Erythroblast (primary cell): ENCODE results near the gene SCG5.

ENCODE experiments used
- GATA1 ChIP-seq: IDR thresholded peaks from 2 replicates; pipeline ENCODE4 v1.6.1; 2011; ENCODE audit warnings: low read depth, mild to moderate bottlenecking, control low read depth, low read length, moderate library complexity
- POLR2A ChIP-seq: IDR thresholded peaks from 2 replicates; pipeline ENCODE4 v1.6.1; 2011; ENCODE audit warnings: mild to moderate bottlenecking, low read length

DNA sequence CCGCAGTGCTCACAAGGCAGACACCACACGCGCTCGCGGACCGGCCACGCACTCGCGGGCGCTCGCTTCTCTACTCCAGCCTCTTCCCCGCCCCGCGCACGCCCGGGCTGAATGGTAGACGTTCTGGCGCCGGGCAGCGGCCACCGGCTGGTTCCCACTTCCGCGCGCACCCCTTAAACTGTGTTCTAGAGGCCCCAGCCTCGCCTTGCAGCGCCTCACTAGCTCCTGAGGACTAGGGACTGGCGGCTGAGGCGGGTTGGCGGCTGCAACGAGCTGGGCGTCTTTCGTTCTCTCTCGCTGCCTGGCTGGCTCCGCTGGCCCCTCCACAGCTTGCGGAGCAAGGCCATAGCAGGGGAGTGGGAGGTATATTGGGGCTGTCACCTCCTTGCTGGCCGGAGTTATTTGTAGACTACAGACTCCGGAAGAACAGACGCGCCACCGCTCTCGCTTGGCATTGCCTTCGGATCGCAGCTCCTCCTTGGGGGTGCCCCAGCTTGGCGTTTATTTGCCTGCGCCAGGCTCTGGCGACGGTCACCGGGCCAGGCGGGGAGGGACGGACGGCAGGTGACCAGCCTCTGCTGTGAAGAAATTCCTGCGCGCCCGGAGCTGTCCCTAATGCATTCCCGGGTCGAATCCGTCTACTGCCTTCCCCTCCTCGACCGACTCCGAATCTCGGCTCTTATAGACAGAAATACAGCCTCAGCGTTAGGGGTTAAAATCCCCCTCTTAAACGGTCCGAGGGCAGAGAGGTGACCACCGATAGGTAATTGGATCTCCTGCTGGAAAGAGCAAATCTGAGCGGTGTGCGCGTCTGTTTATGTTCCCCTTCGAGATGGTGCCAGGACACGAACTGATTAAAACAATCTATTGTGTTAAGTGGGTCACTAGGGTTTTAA, 77.6 kb downstream of the SCG5 start:
- no peak for TF ChIP-seq POLR2A
- TF ChIP-seq GATA1: no peak
